Activated CD4-positive, alpha-beta T cell treated with anti-CD3 and anti-CD28 coated beads for 48 hours (primary cell): ENCODE results near the gene NPIPA7.
"Not testable (repeated sequence)": the region's sequence is repeated elsewhere in the genome, so short reads cannot be mapped to it uniquely, and the experiment has no call there.

Source experiments
- DNase-seq: peaks from one replicate; pipeline ENCODE4 v3.0.0-alpha.2; 2020

NPIPA7 gene

DNA sequence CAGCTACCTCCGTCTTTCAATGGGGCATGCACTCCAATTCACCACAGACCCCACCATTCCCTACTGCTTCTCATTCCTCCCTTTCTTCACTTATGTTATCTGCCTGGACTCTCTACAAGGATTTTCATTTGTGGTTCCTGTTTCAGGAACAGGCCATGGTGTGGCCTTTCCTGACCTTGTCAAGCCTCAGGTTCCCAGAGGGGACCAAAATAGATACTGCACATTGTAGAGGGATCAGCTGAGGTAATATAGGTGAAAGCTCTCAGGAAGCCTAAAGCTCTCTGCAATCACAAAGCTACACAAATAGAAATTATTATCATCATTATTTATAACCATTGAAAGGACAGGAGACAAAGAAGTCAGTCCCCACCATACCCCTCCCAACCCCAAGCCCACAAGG, 41.6 kb downstream of the NPIPA7 start:
- not testable (repeated sequence) for DNase-seq

DNA sequence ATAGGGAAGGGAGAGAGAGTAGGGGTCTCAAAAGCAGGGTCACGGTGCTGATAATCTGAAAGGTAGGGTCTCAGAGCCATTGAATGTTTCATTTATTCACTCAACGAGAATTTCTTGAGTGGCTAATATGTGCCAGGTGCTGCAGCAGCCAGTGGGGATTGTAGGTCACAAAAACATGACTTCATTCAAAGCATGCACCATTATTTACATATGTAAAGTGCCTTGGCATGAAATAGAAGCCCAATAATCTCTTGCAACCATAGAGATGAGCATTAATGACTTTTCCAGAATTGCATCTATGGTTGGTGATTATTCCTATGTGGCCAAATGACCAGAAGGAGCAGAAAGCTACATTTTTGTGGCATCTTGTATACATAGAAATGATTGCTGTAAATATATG, 46.2 kb downstream of the NPIPA7 start:
- not testable (repeated sequence) for DNase-seq

GRCh38 chr16:16431135-16431534, 52.2 kb downstream of the NPIPA7 start:
- DNase-seq: not testable (repeated sequence)

DNA sequence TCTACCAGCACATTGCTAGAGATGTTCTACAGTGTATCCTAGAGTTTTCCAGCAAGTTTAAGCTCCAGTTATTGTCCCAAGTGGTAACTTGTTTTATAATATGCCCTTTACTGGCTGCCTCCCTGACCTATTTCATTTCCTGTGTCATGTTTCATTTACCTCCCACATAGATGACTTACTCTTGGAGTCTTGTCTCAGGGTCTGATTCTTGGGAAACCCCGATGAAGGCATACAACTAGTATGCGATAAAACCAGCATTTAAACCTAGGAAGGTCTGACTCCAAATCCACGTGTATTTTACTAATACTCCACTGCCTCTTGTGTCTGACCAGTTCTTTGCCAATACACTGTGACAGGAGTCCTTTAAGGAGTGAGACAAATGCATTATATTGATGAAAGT, 55.8 kb downstream of the NPIPA7 start:
- DNase-seq: not testable (repeated sequence)

DNA sequence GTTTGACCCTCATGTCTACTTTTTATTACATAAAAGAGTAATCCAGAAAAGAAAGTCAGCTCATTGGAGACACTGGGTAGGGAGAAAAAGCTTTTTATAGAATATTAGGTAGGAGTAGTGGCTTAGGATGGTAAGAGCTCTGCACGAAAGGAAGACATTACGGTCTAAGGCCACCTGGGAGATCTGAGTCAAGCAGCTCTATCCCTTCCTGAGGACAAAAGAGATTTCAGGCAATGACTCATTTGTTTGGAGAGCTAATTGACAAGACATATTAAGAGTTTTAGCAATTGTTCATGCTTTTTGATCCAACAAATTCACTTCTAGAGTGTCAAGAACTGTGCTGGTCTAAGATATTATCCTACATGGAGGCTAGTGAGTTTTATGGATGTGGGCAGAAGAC, 62.5 kb downstream of the NPIPA7 start:
- DNase-seq: not testable (repeated sequence)
